ENCODE results near the gene SLC2A6.

The SLC2A6 gene

DNA sequence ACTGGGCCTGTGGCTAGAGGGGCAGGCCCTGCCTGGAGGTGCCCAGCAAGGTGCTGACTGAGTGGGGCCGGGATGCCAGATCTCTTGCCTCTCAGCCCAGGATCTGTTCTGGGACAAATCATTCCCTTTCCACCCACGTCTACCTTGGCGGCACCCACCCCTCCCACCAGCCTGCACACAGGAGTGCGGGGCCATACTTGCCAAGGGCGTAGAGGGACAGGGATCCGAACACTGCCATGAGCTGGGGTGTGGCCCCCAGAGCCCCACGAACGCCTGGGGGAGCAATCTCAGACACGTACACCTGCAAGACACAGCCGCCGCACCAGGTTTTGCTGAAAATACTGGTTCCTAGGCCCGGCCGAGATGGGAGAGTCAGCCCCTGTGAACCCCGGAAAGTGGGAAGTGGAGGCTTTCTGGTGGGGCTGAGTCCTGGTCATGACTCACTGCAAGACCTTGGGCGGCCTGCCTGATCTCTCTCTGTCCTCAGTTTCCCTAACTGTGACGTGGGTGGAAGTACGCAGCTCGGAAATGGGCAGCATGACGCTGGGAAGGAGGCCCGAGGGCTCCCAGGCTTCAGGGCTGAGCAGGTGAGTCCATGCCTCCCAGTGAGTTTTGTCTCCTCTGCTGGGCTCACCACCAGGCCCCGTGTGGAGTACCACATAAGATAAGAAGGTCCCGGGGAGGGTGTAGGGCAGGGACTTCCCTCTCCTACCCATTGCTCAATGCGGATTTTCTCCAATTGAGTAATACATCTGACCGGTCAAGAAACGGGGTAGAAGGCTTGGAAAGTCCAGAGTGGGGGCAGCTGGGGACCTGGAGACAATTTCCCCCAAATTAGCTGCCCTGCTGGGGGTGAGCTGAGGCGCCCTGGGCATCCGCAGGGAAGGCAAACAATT lies 2.6 kb downstream of the SLC2A6 start:
- no peak for DNase-seq

- DNase-seq, result no peak
These were observed 3.4 kb downstream of the SLC2A6 start for GRCh38 chr9:133475292-133476012.

DNA sequence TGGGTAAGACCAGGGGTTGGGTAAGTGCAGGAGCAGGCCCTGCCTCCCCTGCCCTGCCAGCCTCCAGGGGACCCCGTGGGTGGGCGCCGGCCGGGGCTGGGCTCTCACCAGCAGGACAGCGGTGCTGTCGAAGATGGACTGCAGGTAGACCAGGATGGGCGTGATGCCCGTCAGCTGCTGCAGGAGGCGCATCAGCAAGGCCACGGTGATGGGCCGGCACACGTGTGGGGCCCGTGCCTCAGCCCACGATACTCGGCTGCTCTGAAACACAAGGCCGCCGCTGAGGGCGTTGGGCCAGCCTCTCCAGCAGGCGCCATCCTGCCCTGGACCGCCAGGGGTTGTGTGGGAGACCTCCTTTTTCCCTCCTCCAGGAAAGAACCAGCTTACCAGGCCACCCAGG lies 4.0 kb downstream of the SLC2A6 start:
- no peak for DNase-seq

DNA sequence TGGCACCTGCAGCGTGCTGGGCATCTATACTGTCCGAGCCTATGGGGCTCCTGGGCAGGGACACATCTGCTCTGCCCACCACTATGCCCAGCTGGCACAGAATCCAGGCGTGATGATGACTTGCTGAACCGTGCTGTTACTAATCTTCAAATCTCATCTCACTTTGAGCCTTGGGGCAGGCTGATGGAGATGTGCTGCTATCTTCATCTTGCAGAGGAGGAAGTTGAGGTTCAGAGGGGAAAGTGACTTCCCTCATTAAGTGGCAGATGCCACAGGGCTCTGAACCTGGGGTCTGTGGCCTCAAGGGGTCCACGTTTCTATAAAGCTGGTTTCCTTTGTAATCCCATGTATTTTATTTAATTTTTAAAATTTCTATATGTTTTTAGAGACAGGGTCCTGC lies 4.7 kb downstream of the SLC2A6 start:
- DNase-seq, result no peak

DNA sequence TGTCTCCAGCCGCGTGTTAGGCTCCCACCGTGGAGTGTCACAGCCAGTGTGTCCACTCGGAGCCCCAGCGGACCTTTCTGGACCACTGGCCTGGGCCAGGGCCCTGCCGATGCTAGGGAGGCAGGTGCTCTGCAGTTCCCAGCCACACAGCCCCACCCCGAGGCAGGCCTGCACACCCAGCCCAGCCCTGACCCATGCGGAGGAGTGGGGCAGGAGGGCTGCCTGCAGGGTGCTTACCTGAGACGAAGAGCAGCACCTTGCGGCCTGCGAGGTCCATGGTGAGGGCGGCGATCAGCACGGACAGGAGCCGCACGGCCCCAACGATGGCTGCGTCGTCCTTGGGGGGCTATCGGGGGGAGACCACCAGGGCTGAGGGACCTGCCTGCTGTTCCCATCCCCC lies 5.2 kb downstream of the SLC2A6 start:
- DNase-seq, result no peak

DNA sequence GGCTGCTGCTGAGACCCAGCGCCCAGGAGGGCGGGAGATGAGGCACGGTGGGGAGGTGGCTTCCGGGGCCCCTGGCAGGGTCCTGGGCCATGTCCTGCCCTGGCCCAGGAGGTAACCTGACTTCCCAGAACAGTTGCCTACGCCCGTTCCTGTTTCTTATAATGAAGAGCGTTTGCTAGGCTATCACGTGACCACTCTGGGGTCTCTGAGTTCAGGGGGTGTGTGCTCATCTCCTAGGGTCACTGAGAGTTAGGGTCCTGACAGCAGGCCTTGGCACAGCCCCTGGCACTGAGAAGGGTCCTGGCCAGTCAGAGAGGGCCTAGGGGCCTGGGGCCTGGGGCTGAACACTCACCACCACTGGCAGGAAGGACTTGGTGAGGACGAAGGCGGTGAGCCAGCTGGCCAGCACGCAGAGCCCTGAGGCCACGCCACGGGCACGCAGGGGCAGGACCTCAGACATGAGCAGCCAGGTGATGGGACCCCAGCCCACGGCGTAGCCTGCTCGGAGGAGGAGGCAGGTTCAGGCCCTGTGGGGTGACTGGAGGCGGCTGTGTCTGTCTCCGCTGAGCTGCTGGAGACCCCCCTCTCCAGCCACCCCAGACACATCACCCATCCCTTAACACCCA lies 6.0 kb downstream of the SLC2A6 start:
- no peak for DNase-seq

DNA sequence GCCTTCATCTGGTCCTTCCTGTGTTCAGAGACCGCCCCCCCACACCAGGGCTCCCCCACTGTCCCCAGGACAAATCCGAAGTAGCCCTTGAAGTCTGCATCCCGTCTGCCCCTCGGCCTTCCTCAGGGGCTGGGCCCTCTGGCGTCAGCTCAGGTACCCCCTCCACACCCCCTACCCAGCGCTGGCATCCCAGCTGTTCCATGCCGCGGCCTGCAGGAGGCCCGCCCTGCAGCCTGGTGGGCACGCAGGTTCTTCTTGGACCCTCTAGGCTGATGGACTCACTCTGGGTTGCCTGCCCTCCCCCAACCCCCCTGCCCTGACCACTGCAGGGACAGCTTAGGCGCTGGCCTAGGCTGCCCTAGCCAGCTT lies 6.6 kb downstream of the SLC2A6 start:
- DNase-seq, result no peak

GRCh38 chr9:133471551-133472276 lies 7.2 kb downstream of the SLC2A6 start:
- no peak for DNase-seq

- no peak for DNase-seq
These were observed 7.9 kb downstream of the SLC2A6 start for GRCh38 chr9:133470988-133471387.

- no peak for DNase-seq
These were observed 8.4 kb downstream of the SLC2A6 start for GRCh38 chr9:133470427-133470924.

DNA sequence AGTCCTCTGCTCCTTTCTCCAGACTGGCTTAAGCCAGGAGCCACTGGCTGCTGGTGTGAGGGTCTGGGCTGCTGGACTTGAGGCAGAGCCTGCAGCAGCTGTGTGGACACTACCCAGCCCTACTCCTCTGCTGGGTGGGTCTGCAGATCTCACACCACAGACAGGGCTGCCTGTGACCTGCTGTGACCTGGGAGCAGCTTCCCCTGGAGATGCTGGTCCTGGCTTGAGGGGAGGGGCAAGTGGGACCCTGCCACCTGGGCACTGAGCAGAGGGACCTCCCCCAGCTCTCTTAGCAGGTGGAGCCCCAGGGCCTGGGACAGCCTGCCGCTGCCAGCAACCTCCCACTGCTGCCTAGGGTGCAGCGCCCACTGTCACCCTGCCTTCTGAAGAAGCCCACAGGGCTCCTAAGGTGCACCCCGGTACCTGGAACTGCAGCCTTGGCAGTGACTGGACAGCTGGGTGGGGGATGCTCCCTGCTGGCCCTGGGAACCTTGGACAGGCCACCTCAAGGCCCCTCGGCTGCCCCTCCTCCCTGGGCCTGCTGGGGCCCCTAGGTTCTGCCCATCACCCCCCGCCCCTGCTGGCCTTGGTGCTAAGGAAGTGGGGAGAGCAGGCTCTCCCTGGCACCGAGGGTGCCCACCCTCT lies 10.0 kb downstream of the SLC2A6 start:
- DNase-seq, result no peak

DNA sequence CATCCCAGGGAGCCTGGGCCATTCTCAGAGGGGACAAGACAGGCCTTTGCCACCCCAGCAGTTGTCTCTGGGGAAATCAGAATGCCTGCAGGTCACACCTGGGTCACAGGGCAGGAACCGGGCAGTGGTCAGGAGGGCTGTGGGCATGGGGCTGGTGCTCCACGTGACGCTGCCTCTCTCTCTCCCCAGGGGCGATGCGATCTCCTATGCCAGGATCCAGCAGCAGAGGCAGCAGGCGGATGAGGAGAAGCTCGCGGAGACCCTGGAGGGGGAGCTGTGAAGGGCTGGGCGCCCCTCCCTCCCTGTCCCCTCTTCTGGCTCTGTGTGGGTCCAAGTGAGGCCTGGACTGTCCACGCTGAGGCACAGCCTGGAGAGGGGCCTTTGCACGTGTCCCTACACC lies 10.5 kb downstream of the SLC2A6 start:
- no peak for DNase-seq

DNA sequence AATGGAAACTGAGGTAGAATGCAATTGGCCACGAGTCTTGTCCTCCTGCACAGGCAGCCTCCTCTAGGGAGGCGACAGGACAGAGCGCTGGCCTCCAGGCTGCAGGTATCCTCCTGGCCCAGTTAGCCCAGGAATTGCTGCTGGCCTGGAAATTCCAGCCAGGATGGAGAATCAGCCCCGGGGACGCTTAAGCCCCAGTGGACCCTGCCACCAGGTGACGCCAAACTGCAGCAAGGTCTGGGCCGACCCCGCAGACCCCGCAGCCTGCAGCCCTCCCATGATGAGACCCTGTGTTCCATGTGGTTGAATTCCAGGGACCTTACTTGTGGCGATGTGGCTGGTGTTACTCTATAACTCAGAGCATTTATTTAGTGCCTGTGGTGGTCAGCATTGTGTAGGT lies 11.8 kb downstream of the SLC2A6 start:
- DNase-seq, result no peak

DNA sequence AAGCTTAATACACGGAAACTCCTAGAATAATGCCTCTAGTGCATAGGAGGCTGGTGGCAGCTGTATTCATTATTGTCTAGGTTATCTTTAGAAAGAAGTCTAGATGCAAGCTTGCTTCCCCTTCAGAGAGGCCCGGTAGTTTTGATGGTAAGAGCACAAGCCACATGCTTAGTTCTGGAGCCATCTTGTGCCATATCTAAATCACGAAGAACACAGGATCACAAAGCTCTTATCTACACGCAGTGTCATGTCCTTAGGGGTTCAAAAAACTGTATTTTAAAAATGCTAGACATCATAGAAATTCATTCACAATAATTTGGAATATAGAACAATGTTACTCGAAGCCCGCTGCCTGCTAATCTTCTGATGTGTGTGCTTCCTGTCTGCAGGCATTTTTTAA lies 12.9 kb downstream of the SLC2A6 start:
- DNase-seq, result no peak

GRCh38 chr9:133464638-133465037 lies 14.3 kb downstream of the SLC2A6 start:
- DNase-seq, result no peak

GRCh38 chr9:133463864-133464615 lies 14.9 kb downstream of the SLC2A6 start:
- no peak for DNase-seq

DNA sequence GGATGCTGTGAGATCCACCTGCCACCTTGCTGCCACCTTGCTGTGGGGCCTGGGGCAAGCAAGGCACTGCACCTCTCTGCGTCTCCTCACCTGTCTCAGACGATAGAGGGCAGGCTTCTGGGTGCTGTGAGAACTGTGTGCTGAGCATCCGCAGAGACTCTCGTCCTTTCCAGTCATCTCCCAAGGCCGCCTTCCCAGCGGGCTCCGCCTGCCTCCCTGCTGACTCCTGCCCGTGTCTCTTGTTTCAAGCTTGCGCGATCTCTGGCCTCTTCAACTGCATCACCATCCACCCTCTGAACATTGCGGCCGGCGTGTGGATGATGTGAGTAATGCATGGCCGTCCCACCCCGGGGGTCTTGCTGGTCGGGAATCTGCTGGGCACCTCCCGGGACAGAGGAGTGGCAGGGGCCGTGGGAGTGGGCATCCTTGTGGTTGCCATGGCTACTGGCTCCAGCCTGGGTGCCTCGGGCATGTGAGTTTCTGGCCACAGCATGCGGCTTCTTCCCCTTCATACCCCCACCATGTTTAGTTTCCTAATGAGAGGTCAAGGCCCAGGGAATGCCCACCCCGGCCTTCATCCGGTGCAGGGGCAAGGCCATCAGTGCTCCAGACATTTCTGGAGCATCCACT lies 15.6 kb downstream of the SLC2A6 start:
- DNase-seq, result no peak

- DNase-seq, result no peak
These were observed 16.9 kb downstream of the SLC2A6 start for GRCh38 chr9:133461975-133462374.

- DNase-seq, result no peak
These were observed 18.3 kb downstream of the SLC2A6 start for GRCh38 chr9:133460405-133461175.

Measured in activated T-cell treated with anti-CD3 and anti-CD28 coated beads for 4 hours (primary cell).